K562 (cell line): ENCODE measurements around the gene RPS28. TPM values are rescaled to one million over a fixed set of nuclear protein-coding genes. Genes with fewer than 3 reads are reported as not detected.

ENCODE experiments used
- ATAC-seq: fragments of 200-7000 bp; cut with Tn5 transposase; 3 replicates; pipeline ENCODE4 v1.9.1; 2020; ENCODE audit warnings: moderate library complexity
- BruUV-seq: library from RNA; stranded (reverse); fragments of 400-500 nt; replicated peaks from 2 replicates; lab custom pipeline; 2021; lab: Mats Ljungman, UMichigan
- CTCF ChIA-PET: fragments of 300-600 bp; formaldehyde crosslinking; extraction: SDS; loops from one replicate; lab custom pipeline; 2021; ENCODE audit warnings: low intra/inter-chr PET ratio; lab: Yijun Ruan, JAX
- POLR2A ChIA-PET: fragments of 300-600, 350-650 bp; sonication (Branson Sonifier 250); formaldehyde crosslinking; extraction: SDS; loops from one replicate; lab custom pipeline; 2021; ENCODE audit warnings: antibody characterized with exemption, inconsistent platforms; lab: Yijun Ruan, JAX
- DNase-seq, 4 experiments: peaks; one replicate each; pipeline versions ENCODE4 v3.0.0 to v3.0.0-alpha.2; 2011 to 2018; ENCODE audit warnings: low spot score in 3 of 4, mixed read lengths in 3 of 4; ENCODE audit errors: extremely low read depth in 1 of 4
- FAIRE-seq: peaks from 2 replicates; lab custom pipeline; 2011; peaks lifted over from hg19 to GRCh38; lab: Jason Lieb, UNC
- H2AFZ ChIP-seq: 2 replicates; pipeline ENCODE4 v1.6.0; 2011; ENCODE audit warnings: low read depth, low read length, control low read depth, inconsistent platforms
- H3K27ac ChIP-seq: fragments of 200-600 bp; 3 replicates; pipeline ENCODE4 v1.8.0; 2011; ENCODE audit warnings: low read depth, mild to moderate bottlenecking, control low read depth, inconsistent platforms, low read length, moderate library complexity, mixed read lengths; ENCODE audit errors: extremely low read depth
- H3K27me3 ChIP-seq, 2 experiments: fragments of 300-600 bp in 1 of 2; 2 replicates in 1 of 2; 3 replicates in 1 of 2; pipeline versions ENCODE4 v1.6.0 to v1.8.0; 2011; ENCODE audit warnings: inconsistent platforms in 2 of 2, low read length in 2 of 2, mild to moderate bottlenecking in 1 of 2, mixed read lengths in 1 of 2, moderate library complexity in 1 of 2; ENCODE audit not compliant: control insufficient read depth in 2 of 2, insufficient read depth in 2 of 2
- H3K36me3 ChIP-seq: fragments of 300-600 bp; 3 replicates; pipeline ENCODE4 v1.8.0; 2011; ENCODE audit warnings: mild to moderate bottlenecking, low read length, inconsistent platforms; ENCODE audit not compliant: control insufficient read depth, insufficient read depth
- H3K4me1 ChIP-seq, 2 experiments: fragments of 200-600 bp in 1 of 2; replicated peaks in 1 of 2; 2 replicates in 1 of 2; 3 replicates in 1 of 2; pipeline versions ENCODE4 v1.5.1 to v1.8.0; 2011; ENCODE audit warnings: inconsistent platforms in 2 of 2, low read length in 2 of 2, mild to moderate bottlenecking in 1 of 2, mixed read lengths in 1 of 2, moderate library complexity in 1 of 2; ENCODE audit not compliant: control insufficient read depth in 2 of 2, insufficient read depth in 2 of 2
- H3K4me2 ChIP-seq: 2 replicates; pipeline ENCODE4 v1.6.1; 2011; ENCODE audit warnings: low read length, control low read depth, inconsistent platforms, mixed read lengths; ENCODE audit not compliant: insufficient read depth
- H3K4me3 ChIP-seq: fragments of 200-600 bp; sonication (generic), shearing (Covaris generic); 2 replicates; pipeline ENCODE4 v1.5.1; 2016; ENCODE audit warnings: control low read depth, inconsistent platforms
- H3K79me2 ChIP-seq: fragments of 200-600 bp; 3 replicates; pipeline ENCODE4 v1.8.0; 2011; ENCODE audit warnings: low read length, inconsistent platforms; ENCODE audit not compliant: control insufficient read depth, insufficient read depth
- H3K9ac ChIP-seq, 2 experiments: 2 replicates each; pipeline versions ENCODE4 v1.6.0 to v1.6.1; 2011; ENCODE audit warnings: low read depth in 2 of 2, low read length in 2 of 2, control low read depth in 1 of 2, inconsistent platforms in 1 of 2, mild to moderate bottlenecking in 1 of 2, mixed read lengths in 1 of 2; ENCODE audit not compliant: insufficient read depth in 1 of 2
- H3K9me1 ChIP-seq: one replicate; pipeline ENCODE4 v1.6.0; 2011; ENCODE audit warnings: inconsistent platforms, mild to moderate bottlenecking, low read length, moderate library complexity; ENCODE audit not compliant: control insufficient read depth, insufficient read depth
- H3K9me3 ChIP-seq: replicated peaks from 2 replicates; pipeline ENCODE4 v1.5.1; 2011; ENCODE audit warnings: low read depth, low read length, inconsistent platforms; ENCODE audit not compliant: control insufficient read depth, insufficient read depth
- H4K20me1 ChIP-seq: replicated peaks from 2 replicates; pipeline ENCODE4 v1.6.1; 2011; ENCODE audit warnings: low read length, inconsistent platforms, mixed read lengths; ENCODE audit not compliant: control insufficient read depth, insufficient read depth
- C11orf30 ChIP-seq: fragments of 450-650 bp; IDR thresholded peaks from 2 replicates; pipeline ENCODE4 v1.6.1; 2016; ENCODE audit warnings: low read depth, mild to moderate bottlenecking
- CHD1 ChIP-seq: fragments of 200-600 bp; sonication (generic); IDR thresholded peaks from one replicate; pipeline ENCODE4 v1.6.1; 2012; ENCODE audit warnings: mild to moderate bottlenecking, moderate library complexity, low read length, inconsistent platforms
- ZBTB1 ChIP-seq: sonication (generic); formaldehyde crosslinking; IDR thresholded peaks from 2 replicates; pipeline ENCODE4 v1.8.1; 2023; ENCODE audit warnings: missing genetic modification reagents, low read depth, mild to moderate bottlenecking, borderline replicate concordance
- ZNF217 ChIP-seq: sonication (generic); formaldehyde crosslinking; IDR thresholded peaks from 2 replicates; pipeline ENCODE4 v1.8.0; 2022; ENCODE audit warnings: mild to moderate bottlenecking, missing genetic modification reagents
- WGBS: fragments of 100-300 bp; shearing (Covaris generic); methylation state at CpG from one replicate; pipeline ENCODE4 v1.1.6; 2016; ENCODE audit warnings: low coverage, mixed read lengths; ENCODE audit not compliant: insufficient coverage; ENCODE audit errors: missing lambda C conversion rate; 5-methylcytosine and 5-hydroxymethylcytosine counted together
- in situ Hi-C: fragments of 300-500 bp; cut with MboI; formaldehyde crosslinking; loops from 4 replicates; pipeline ENCODE4 v1.15.0; 2018; ENCODE audit warnings: inconsistent platforms, mixed read lengths
- intact Hi-C: fragments of 100-400 bp; cut with micrococcal nuclease; formaldehyde crosslinking; loops from 2 replicates; pipeline ENCODE4 v1.14.2; 2022
- polyA plus RNA-seq, 8 experiments: library from polyadenylated mRNA; depleted of rRNA in 4 of 8; stranded (reverse) in 5 of 8; unstranded in 3 of 8; fragments of >200 nt; fragmentation: Nextera tagmentation in 2 of 8; fragmentation: Illumina TruSeq in 1 of 8; extraction: Ambion mirVana in 2 of 8; extraction: Trizol in 1 of 8; gene quantifications; 2 replicates each; pipeline versions ENCODE4 v1.2.1 to v1.2.3, GENCODE V29; 2011 to 2014; ENCODE audit warnings: inconsistent platforms in 1 of 8, missing spikeins in 1 of 8
- total RNA-seq, 7 experiments: library from RNA; depleted of rRNA in 6 of 7; stranded (reverse); fragments of >200 nt in 6 of 7; fragmentation: Illumina TruSeq in 2 of 7; extraction: Trizol in 2 of 7; gene quantifications; 2 replicates each; pipeline versions ENCODE4 v1.2.1 to v1.2.3, GENCODE V29; 2011 to 2021; ENCODE audit warnings: low replicate concordance in 1 of 7
- TF ChIP-seq, protein P1 (sequence below): sonication (generic); formaldehyde crosslinking; IDR thresholded peaks from 2 replicates; pipeline ENCODE4 v1.8.0; 2022; ENCODE audit warnings: missing genetic modification reagents, mild to moderate bottlenecking, moderate library complexity, borderline replicate concordance
- TF ChIP-seq, protein P2 (sequence below), 3 experiments: fragments of 200-800 bp in 1 of 3; fragments of 250-450 bp in 1 of 3; fragments of 450-650 bp in 1 of 3; sonication (Bioruptor Pico) in 1 of 3; sonication (Bioruptor generic) in 1 of 3; formaldehyde crosslinking in 1 of 3; IDR thresholded peaks; 2 replicates each; pipeline versions ENCODE4 v1.6.1 to v1.8.0; 2016 to 2022; ENCODE audit warnings: mild to moderate bottlenecking in 2 of 3, missing genetic modification characterization in 2 of 3, missing compliant biosample characterization in 1 of 3, moderate library complexity in 1 of 3

The RPS28 gene
- total and polyA plus RNA-seq, 9 of the 15 experiments (the other 6 are each of a cell fraction or from before 2014, with no cell fraction given), result 165 to 2,827 (median 1,303) TPM

DNA sequence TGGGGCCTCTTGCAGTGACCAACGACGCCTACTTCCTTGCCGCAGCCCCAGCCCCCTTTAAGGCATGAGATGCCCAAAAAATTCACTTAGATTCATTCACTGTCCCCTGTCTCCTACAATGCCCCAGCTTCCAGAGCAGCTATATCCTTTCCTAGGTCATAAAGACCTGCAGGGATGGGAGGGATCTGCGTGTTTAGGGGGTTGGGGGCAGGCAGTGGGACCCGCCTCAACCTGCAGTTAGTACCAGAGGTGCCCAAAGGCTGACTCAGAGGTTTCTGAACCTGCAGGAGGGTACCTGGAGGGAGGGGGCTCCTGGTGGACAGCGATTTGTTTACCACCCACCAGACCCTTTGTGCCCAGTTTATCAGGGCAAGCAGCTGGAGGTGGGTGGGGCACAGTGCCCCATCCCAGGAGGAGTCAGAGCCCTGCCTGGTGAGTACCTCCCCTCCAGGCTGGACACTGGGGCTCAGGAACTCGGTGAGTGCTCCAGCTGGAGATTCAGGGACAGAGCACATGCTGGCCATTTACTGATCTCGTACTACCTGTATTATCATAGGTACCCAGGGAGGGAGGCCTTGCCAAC lies 10.1 kb downstream of the RPS28 start:
- Histone ChIP-seq H3K79me2 (no peaks in the 10 kb centered on the region), H3K36me3 (no peaks in the 10 kb centered on the region), H3K9ac (peak overlapping the region in 1 of 2 experiments; percentile 78; a peak in 1 of 4 replicates), H4K20me1 (no peaks in the 10 kb centered on the region), H3K27ac (no peak overlapping the region), H3K4me3 (no peak overlapping the region), H3K4me2 (no peak overlapping the region), H3K27me3 (peaks cover 13 to 33% of the 10 kb centered on the region in 2 experiments; a peak in 3 of 5 replicates), H3K9me1 (no peaks in the 10 kb centered on the region), H2AFZ (no peak overlapping the region), H3K4me1 (peaks cover 0 to 34% of the 10 kb centered on the region in 2 experiments; a peak in 3 of 5 replicates), H3K9me3 (no peaks in the 10 kb centered on the region)
- CTCF ChIA-PET, result no interaction called here
- DNase-seq (no peak), ATAC-seq (no peak), FAIRE-seq (no peak)
- in situ Hi-C loops, result no loop called here
- 29% methylated on average over 8 of the region's 8 CpGs for WGBS
- BruUV-seq, result no TSS peak
- TF ChIP-seq, protein P1, sequence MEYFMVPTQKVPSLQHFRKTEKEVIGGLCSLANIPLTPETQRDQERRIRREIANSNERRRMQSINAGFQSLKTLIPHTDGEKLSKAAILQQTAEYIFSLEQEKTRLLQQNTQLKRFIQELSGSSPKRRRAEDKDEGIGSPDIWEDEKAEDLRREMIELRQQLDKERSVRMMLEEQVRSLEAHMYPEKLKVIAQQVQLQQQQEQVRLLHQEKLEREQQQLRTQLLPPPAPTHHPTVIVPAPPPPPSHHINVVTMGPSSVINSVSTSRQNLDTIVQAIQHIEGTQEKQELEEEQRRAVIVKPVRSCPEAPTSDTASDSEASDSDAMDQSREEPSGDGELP (CRISPR knock-in tag), result 0 out of 2 replicates have a peak, but pooled peaks have one; percentile 14
- TF ChIP-seq, protein P2, sequence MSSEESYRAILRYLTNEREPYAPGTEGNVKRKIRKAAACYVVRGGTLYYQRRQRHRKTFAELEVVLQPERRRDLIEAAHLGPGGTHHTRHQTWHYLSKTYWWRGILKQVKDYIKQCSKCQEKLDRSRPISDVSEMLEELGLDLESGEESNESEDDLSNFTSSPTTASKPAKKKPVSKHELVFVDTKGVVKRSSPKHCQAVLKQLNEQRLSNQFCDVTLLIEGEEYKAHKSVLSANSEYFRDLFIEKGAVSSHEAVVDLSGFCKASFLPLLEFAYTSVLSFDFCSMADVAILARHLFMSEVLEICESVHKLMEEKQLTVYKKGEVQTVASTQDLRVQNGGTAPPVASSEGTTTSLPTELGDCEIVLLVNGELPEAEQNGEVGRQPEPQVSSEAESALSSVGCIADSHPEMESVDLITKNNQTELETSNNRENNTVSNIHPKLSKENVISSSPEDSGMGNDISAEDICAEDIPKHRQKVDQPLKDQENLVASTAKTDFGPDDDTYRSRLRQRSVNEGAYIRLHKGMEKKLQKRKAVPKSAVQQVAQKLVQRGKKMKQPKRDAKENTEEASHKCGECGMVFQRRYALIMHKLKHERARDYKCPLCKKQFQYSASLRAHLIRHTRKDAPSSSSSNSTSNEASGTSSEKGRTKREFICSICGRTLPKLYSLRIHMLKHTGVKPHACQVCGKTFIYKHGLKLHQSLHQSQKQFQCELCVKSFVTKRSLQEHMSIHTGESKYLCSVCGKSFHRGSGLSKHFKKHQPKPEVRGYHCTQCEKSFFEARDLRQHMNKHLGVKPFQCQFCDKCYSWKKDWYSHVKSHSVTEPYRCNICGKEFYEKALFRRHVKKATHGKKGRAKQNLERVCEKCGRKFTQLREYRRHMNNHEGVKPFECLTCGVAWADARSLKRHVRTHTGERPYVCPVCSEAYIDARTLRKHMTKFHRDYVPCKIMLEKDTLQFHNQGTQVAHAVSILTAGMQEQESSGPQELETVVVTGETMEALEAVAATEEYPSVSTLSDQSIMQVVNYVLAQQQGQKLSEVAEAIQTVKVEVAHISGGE (CRISPR knock-in tag; IDR thresholded peaks at IDR 0.05), result no peak
- TF ChIP-seq C11orf30 (no peak), CHD1 (no peak), ZBTB1 (no peak), ZNF217 (no peak)
- POLR2A ChIA-PET, result interaction anchor here (1.0 to 2.0 kb wide), 2 partner anchors 8 to 10 kb away, joined by 4 to 12 read pairs; partner anchors contain the start of genes NDUFA7 and RPS28
- intact Hi-C loops, result no loop called here
